Type B pancreatic cell (in vitro differentiated cells): Measurements from ENCODE around the gene AP1M2. TPM values are rescaled to one million over a fixed set of nuclear protein-coding genes. Genes with fewer than 3 reads are reported as not detected.
A peak's percentile ranks its signal among the peaks of the same experiment; 100 is the strongest.

ENCODE experiments used
- DNase-seq: peaks from one replicate; pipeline ENCODE4 v3.0.0; 2021; ENCODE audit warnings: mixed read lengths; ENCODE audit not compliant: unreplicated experiment; ENCODE audit errors: extremely low spot score
- H3K27ac Mint-ChIP-seq: 2 replicates; pipeline ENCODE4 v1.8.0; 2021; ENCODE audit warnings: mild to moderate bottlenecking, mixed read lengths
- H3K27me3 Mint-ChIP-seq: 2 replicates; pipeline ENCODE4 v1.8.0; 2021; ENCODE audit warnings: mixed read lengths
- H3K36me3 Mint-ChIP-seq: 2 replicates; pipeline ENCODE4 v1.8.0; 2021; ENCODE audit warnings: mixed read lengths
- H3K4me1 Mint-ChIP-seq: one replicate; pipeline ENCODE4 v1.8.0; 2021; ENCODE audit warnings: mixed read lengths; ENCODE audit not compliant: unreplicated experiment
- H3K4me3 Mint-ChIP-seq: 2 replicates; pipeline ENCODE4 v1.8.0; 2021; ENCODE audit warnings: mild to moderate bottlenecking, mixed read lengths
- H3K9me3 Mint-ChIP-seq: 2 replicates; pipeline ENCODE4 v1.8.0; 2021; ENCODE audit warnings: mixed read lengths
- CTCF ChIP-seq: fragments of 200-600 bp; sonication (generic); conservative IDR thresholded peaks from 2 replicates; pipeline ENCODE4 v1.5.0; 2021; ENCODE audit warnings: antibody characterized with exemption, mild to moderate bottlenecking
- total RNA-seq: library from RNA; stranded (reverse); gene quantifications from 2 replicates; pipeline ENCODE4 v1.2.1, GENCODE V29; 2021; ENCODE audit warnings: low replicate concordance

The AP1M2 gene
- total RNA-seq, 1 donor from 2014 or later = 45.2 TPM

GRCh38 chr19:10600149-10600548, 13.0 kb upstream of the AP1M2 start:
- H3K27me3 Mint-ChIP-seq = peaks cover 5% of the 10 kb centered on the region
- no peak for DNase-seq
- peak overlapping the region; percentile 63 for H3K4me3 Mint-ChIP-seq
- no peak for TF ChIP-seq CTCF
- H3K36me3 Mint-ChIP-seq = no peaks in the 10 kb centered on the region
- no peaks in the 10 kb centered on the region for H3K9me3 Mint-ChIP-seq
- no peak overlapping the region for H3K27ac Mint-ChIP-seq
- peaks cover 17% of the 10 kb centered on the region for H3K4me1 Mint-ChIP-seq

GRCh38 chr19:10593820-10594637, 6.9 kb upstream of the AP1M2 start:
- H3K27me3 Mint-ChIP-seq = no peaks in the 10 kb centered on the region
- peaks cover 9% of the 10 kb centered on the region for H3K4me1 Mint-ChIP-seq
- no peak for TF ChIP-seq CTCF
- H3K27ac Mint-ChIP-seq = peak overlapping the region; percentile 66
- no peak for DNase-seq
- H3K4me3 Mint-ChIP-seq = no peak overlapping the region
- no peaks in the 10 kb centered on the region for H3K9me3 Mint-ChIP-seq
- no peaks in the 10 kb centered on the region for H3K36me3 Mint-ChIP-seq

- H3K4me3 Mint-ChIP-seq = no peak overlapping the region
- no peaks in the 10 kb centered on the region for H3K27me3 Mint-ChIP-seq
- H3K4me1 Mint-ChIP-seq = peaks cover 9% of the 10 kb centered on the region
- TF ChIP-seq CTCF = no peak
- H3K9me3 Mint-ChIP-seq = no peaks in the 10 kb centered on the region
- no peaks in the 10 kb centered on the region for H3K36me3 Mint-ChIP-seq
- H3K27ac Mint-ChIP-seq = no peak overlapping the region
- no peak for DNase-seq
Observed at GRCh38 chr19:10593148-10593547, 6.0 kb upstream of the AP1M2 start.

GRCh38 chr19:10587839-10588150, 683 bp upstream of the AP1M2 start:
- H3K27me3 Mint-ChIP-seq = peaks cover 28% of the 10 kb centered on the region
- TF ChIP-seq CTCF = no peak
- H3K4me3 Mint-ChIP-seq = peak overlapping the region; percentile 89
- H3K4me1 Mint-ChIP-seq = peaks cover 7% of the 10 kb centered on the region
- H3K36me3 Mint-ChIP-seq = no peaks in the 10 kb centered on the region
- H3K27ac Mint-ChIP-seq = no peak overlapping the region
- H3K9me3 Mint-ChIP-seq = no peaks in the 10 kb centered on the region
- no peak for DNase-seq

- Mint-ChIP-seq H3K27ac (peak overlapping the region; percentile 70), H3K36me3 (no peaks in the 10 kb centered on the region), H3K27me3 (peaks cover 28% of the 10 kb centered on the region), H3K9me3 (no peaks in the 10 kb centered on the region), H3K4me1 (peaks cover 7% of the 10 kb centered on the region), H3K4me3 (peak overlapping the region; percentile 89)
- no peak for TF ChIP-seq CTCF
- DNase-seq = no peak
Observed at GRCh38 chr19:10586396-10586795, 716 bp downstream of the AP1M2 start.
